PC-3 (cell line): ENCODE data around the gene ZBTB16. TPM values are rescaled to one million over a fixed set of nuclear protein-coding genes. Genes with fewer than 3 reads are reported as not detected.

ENCODE experiments used
- ATAC-seq: fragments of 200-7000 bp; cut with Tn5 transposase; 2 replicates; pipeline ENCODE4 v1.9.1; 2020; ENCODE audit warnings: mild to moderate bottlenecking, moderate library complexity
- BruUV-seq: library from RNA; stranded (reverse); fragments of 400-500 nt; replicated peaks from 2 replicates; lab custom pipeline; 2021; lab: Mats Ljungman, UMichigan
- CTCF ChIA-PET: fragments of 300-600 bp; sonication (Branson Sonifier 250); formaldehyde crosslinking; loops from one replicate; lab custom pipeline; 2022; ENCODE audit warnings: antibody characterized with exemption; lab: Charles Lee
- POLR2A ChIA-PET: fragments of 300-600 bp; sonication (Branson Sonifier 250); formaldehyde crosslinking; loops from one replicate; lab custom pipeline; 2022; ENCODE audit warnings: antibody characterized with exemption; ENCODE audit not compliant: unreplicated experiment; lab: Charles Lee
- DNase-seq: peaks from one replicate; pipeline ENCODE4 v3.0.0-alpha.2; 2015
- H2AFZ ChIP-seq: fragments of 300-600 bp; sonication (generic); 2 replicates; pipeline ENCODE4 v1.6.0; 2016; ENCODE audit warnings: antibody characterized with exemption, low read length
- H3F3A ChIP-seq: fragments of 300-600 bp; sonication (generic); one replicate; pipeline ENCODE4 v1.6.0; 2017; ENCODE audit warnings: antibody characterized with exemption, low read length, control low read depth, mild to moderate bottlenecking; ENCODE audit not compliant: unreplicated experiment
- H3K27ac ChIP-seq: fragments of 300-600 bp; sonication (generic); 2 replicates; pipeline ENCODE4 v1.5.1; 2016; ENCODE audit warnings: mild to moderate bottlenecking, low read length
- H3K27me3 ChIP-seq: fragments of 300-600 bp; sonication (generic); 2 replicates; pipeline ENCODE4 v1.6.1; 2016; ENCODE audit warnings: low read length, mixed read lengths
- H3K36me3 ChIP-seq: fragments of 300-600 bp; sonication (generic); 2 replicates; pipeline ENCODE4 v1.6.1; 2016; ENCODE audit warnings: low read depth, mixed run types, low read length, mixed read lengths
- H3K4me1 ChIP-seq: fragments of 300-600 bp; sonication (generic); 2 replicates; pipeline ENCODE4 v1.5.1; 2016; ENCODE audit warnings: low read length; ENCODE audit not compliant: insufficient read depth
- H3K4me2 ChIP-seq: fragments of 300-600 bp; sonication (generic); 2 replicates; pipeline ENCODE4 v1.6.0; 2016; ENCODE audit warnings: low read length
- H3K4me3 ChIP-seq: fragments of 300-600 bp; sonication (generic); 2 replicates; pipeline ENCODE4 v1.5.1; 2016; ENCODE audit warnings: mild to moderate bottlenecking, low read length, mixed read lengths
- H3K79me2 ChIP-seq: fragments of 300-600 bp; sonication (generic); 2 replicates; pipeline ENCODE4 v1.6.1; 2017; ENCODE audit warnings: low read length, mixed read lengths
- H3K9ac ChIP-seq: fragments of 300-600 bp; sonication (generic); 2 replicates; pipeline ENCODE4 v1.6.0; 2016; ENCODE audit warnings: mild to moderate bottlenecking, low read length
- H3K9me2 ChIP-seq: fragments of 300-600 bp; sonication (generic); replicated peaks from 2 replicates; pipeline ENCODE4 v1.6.1; 2016; ENCODE audit warnings: mixed run types, low read length, mixed read lengths
- H3K9me3 ChIP-seq: fragments of 300-600 bp; sonication (generic); 2 replicates; pipeline ENCODE4 v1.6.1; 2016; ENCODE audit warnings: low read length, mixed read lengths
- H4K20me1 ChIP-seq: fragments of 300-600 bp; sonication (generic); 2 replicates; pipeline ENCODE4 v1.6.1; 2016; ENCODE audit warnings: low read length, mixed read lengths
- EZH2 ChIP-seq: fragments of 300-600 bp; sonication (generic); IDR thresholded peaks from one replicate; pipeline ENCODE4 v1.6.1; 2017; ENCODE audit warnings: antibody characterized with exemption, mild to moderate bottlenecking, low read length; ENCODE audit not compliant: unreplicated experiment
- EZH2phosphoT487 ChIP-seq: fragments of 300-600 bp; sonication (generic); IDR thresholded peaks from 2 replicates; pipeline ENCODE4 v1.6.1; 2018; ENCODE audit warnings: mild to moderate bottlenecking, antibody characterized with exemption, low read length, borderline replicate concordance
- intact Hi-C: fragments of 100-400 bp; cut with micrococcal nuclease; formaldehyde crosslinking; loops from 2 replicates; pipeline ENCODE4 v1.9.0; 2023
- total RNA-seq: library from RNA; depleted of rRNA; stranded (reverse); fragments of >200 nt; gene quantifications from 2 replicates; pipeline ENCODE4 v1.2.3, GENCODE V29; 2014
- TF ChIP-seq, protein P1 (sequence below): fragments of 300-600 bp; sonication (generic); conservative IDR thresholded peaks from 2 replicates; pipeline ENCODE4 v1.5.1; 2017; ENCODE audit warnings: antibody characterized with exemption, low read depth, mild to moderate bottlenecking, low read length

ZBTB16 gene
- total RNA-seq, 1 experiment from 2014 or later = not detected

- Histone ChIP-seq H3K9ac (no peak overlapping the region), H2AFZ (no peak overlapping the region), H3K4me1 (peaks cover 15% of the 10 kb centered on the region), H3K36me3 (no peaks in the 10 kb centered on the region), H3K9me3 (no peaks in the 10 kb centered on the region), H3K79me2 (no peaks in the 10 kb centered on the region), H4K20me1 (peaks cover 4% of the 10 kb centered on the region; the same call in 1 of the 2 replicates), H3K4me3 (no peak overlapping the region), H3K27me3 (peaks cover 73% of the 10 kb centered on the region), H3K27ac (no peak overlapping the region), H3F3A (peaks cover 7% of the 10 kb centered on the region), H3K4me2 (no peak overlapping the region), H3K9me2 (no peaks in the 10 kb centered on the region)
- no TSS peak for BruUV-seq
- CTCF ChIA-PET = no interaction called here
- no peak for ATAC-seq
- TF ChIP-seq, protein P1, sequence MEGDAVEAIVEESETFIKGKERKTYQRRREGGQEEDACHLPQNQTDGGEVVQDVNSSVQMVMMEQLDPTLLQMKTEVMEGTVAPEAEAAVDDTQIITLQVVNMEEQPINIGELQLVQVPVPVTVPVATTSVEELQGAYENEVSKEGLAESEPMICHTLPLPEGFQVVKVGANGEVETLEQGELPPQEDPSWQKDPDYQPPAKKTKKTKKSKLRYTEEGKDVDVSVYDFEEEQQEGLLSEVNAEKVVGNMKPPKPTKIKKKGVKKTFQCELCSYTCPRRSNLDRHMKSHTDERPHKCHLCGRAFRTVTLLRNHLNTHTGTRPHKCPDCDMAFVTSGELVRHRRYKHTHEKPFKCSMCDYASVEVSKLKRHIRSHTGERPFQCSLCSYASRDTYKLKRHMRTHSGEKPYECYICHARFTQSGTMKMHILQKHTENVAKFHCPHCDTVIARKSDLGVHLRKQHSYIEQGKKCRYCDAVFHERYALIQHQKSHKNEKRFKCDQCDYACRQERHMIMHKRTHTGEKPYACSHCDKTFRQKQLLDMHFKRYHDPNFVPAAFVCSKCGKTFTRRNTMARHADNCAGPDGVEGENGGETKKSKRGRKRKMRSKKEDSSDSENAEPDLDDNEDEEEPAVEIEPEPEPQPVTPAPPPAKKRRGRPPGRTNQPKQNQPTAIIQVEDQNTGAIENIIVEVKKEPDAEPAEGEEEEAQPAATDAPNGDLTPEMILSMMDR = no peak
- TF ChIP-seq EZH2phosphoT487 (no peak), EZH2 (no peak)
- intact Hi-C loops = no loop called here
- no peak for DNase-seq
- POLR2A ChIA-PET = no interaction called here
Measured at GRCh38 chr11:114130115-114130576, 70.6 kb downstream of the ZBTB16 start.

DNA sequence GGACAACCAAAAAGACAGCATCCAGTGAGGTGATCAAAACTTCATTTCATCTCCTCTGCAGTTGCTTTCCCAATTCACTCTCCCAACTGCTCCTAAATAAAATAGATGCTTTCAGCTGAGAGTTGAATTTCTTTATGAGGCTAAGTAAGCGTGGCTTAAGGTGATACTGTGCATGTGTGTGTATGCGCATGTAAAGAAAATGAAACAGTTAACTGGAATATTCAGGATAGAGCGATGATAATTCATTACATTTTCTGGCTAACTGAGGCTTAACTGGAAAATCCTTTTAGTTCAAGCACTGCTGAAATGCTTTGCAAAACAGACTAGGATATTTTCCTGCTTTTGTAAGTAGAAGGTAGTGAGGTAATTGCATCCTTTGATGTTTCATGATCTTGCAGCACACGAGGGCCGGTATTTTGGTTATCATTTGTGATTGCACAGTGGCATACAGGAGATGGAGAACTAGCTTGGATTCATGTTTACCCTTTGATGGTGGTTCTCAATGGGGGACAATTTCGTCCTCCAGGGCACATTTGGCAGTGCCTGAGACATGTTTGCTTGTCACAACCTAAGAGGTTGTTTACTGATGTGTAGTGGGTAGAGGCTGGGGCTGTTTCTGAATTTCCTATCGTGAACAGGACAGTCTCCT lies 71.2 kb downstream of the ZBTB16 start:
- no peak overlapping the region for H3K27ac ChIP-seq
- H3K4me3 ChIP-seq = no peak overlapping the region
- no peaks in the 10 kb centered on the region for H3K36me3 ChIP-seq
- peaks cover 73% of the 10 kb centered on the region for H3K27me3 ChIP-seq
- ATAC-seq (no peak), DNase-seq (no peak)
- H3K4me2 ChIP-seq = no peak overlapping the region
- no TSS peak for BruUV-seq
- peaks cover 15% of the 10 kb centered on the region for H3K4me1 ChIP-seq
- no peak for TF ChIP-seq EZH2phosphoT487
- no peak for TF ChIP-seq EZH2
- TF ChIP-seq, protein P1 = no peak
- peaks cover 7% of the 10 kb centered on the region for H3F3A ChIP-seq
- POLR2A ChIA-PET = no interaction called here
- no peak overlapping the region for H2AFZ ChIP-seq
- no peaks in the 10 kb centered on the region for H3K9me3 ChIP-seq
- CTCF ChIA-PET = no interaction called here
- intact Hi-C loops = no loop called here
- peaks cover 4% of the 10 kb centered on the region; the same call in 1 of the 2 replicates for H4K20me1 ChIP-seq
- no peak overlapping the region for H3K9ac ChIP-seq
- no peaks in the 10 kb centered on the region for H3K9me2 ChIP-seq
- H3K79me2 ChIP-seq = no peaks in the 10 kb centered on the region

GRCh38 chr11:114131461-114131864 lies 72.0 kb downstream of the ZBTB16 start:
- Histone ChIP-seq H3K9me2 (no peaks in the 10 kb centered on the region), H3K36me3 (no peaks in the 10 kb centered on the region), H3K4me2 (no peak overlapping the region), H2AFZ (no peak overlapping the region), H3K79me2 (no peaks in the 10 kb centered on the region), H3K4me1 (peaks cover 15% of the 10 kb centered on the region), H3K4me3 (no peak overlapping the region), H3K9ac (no peak overlapping the region), H3K27ac (no peak overlapping the region), H4K20me1 (peaks cover 4% of the 10 kb centered on the region; the same call in 1 of the 2 replicates), H3K27me3 (peaks cover 75% of the 10 kb centered on the region), H3F3A (peaks cover 7% of the 10 kb centered on the region), H3K9me3 (no peaks in the 10 kb centered on the region)
- TF ChIP-seq, protein P1 = no peak
- TF ChIP-seq EZH2 (no peak), EZH2phosphoT487 (no peak)
- CTCF ChIA-PET = no interaction called here
- POLR2A ChIA-PET = no interaction called here
- no TSS peak for BruUV-seq
- ATAC-seq = no peak
- DNase-seq = no peak
- intact Hi-C loops = no loop called here
